ENCODE results near the gene AOC2. TPM values are rescaled to one million over a fixed set of nuclear protein-coding genes. Genes with fewer than 3 reads are reported as not detected.

AOC2 gene
- total RNA-seq (1 to 10 TPM; 1.2 to 1.3 TPM), polyA plus RNA-seq (ENCODE audit: insufficient read length in 2 of 2) (1 to 10 TPM; 3.3 to 4.1 TPM)
- long read RNA-seq, donor 1, partial matches to known transcripts, result 0 of 2 reads
- long read RNA-seq, donor 1, other reads (novel, unspliced or antisense), result 0 of 2 reads
- long read RNA-seq, donor 2, result 0 reads
- long read RNA-seq, donor 3, result 0 reads
- long read RNA-seq, donor 4, partial matches to known transcripts, result 0 of 1 reads
- long read RNA-seq, donor 4, other reads (novel, unspliced or antisense), result 0 of 1 reads

DNA sequence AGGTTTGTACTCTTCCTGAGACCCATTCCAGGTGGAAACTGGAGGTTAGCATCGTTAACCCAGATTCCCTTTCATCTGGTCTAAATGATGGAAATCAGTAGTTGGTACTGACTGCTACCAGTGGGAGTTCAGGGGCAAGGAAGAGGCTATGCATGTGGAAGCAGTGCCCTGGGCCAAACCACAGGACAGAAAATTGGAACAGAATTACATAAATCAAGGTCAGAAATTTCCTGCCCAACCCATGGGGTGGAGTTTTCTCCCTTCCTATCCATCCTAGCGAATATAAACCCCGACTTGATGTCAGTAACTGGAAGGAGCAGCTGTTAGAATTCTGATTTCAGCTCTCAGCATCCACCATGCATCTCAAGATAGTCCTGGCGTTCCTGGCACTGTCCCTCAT, at the start of gene AOC2:
TSS of gene AOC2 (plus strand) at position 310 of the 400 bp plus-strand sequence. CDS start at position 357, 47 bp downstream.
- no peak within 1 kb of the TSS for H3K27ac ChIP-seq (ENCODE audit: low read depth, low read length)
- no peaks in the 10 kb centered on the region for H3K4me1 ChIP-seq (ENCODE audit: control insufficient read depth, insufficient read depth, low read length)
- H3K27me3 ChIP-seq (ENCODE audit: control insufficient read depth, insufficient read depth, low read length), result no peaks in the 10 kb centered on the region
- no peak for DNase-seq (ENCODE audit: low read depth in 4 of 6, low spot score in 6 of 6)
- peaks cover 59% of the 10 kb centered on the region for H3K36me3 ChIP-seq (ENCODE audit: control insufficient read depth, insufficient read depth, low read length)
- H3K9me3 ChIP-seq (ENCODE audit: control insufficient read depth, insufficient read depth, low read length), result no peaks in the 10 kb centered on the region
- no peak within 1 kb of the TSS for H3K4me3 ChIP-seq (ENCODE audit: low read depth, low read length)
- WGBS (ENCODE audit: insufficient coverage), result 96% methylated on average over 4 of the region's 4 CpGs

- Histone ChIP-seq H3K27ac (ENCODE audit: low read depth, low read length) (no peak overlapping the region), H3K27me3 (ENCODE audit: control insufficient read depth, insufficient read depth, low read length) (no peaks in the 10 kb centered on the region), H3K4me1 (ENCODE audit: control insufficient read depth, insufficient read depth, low read length) (peaks cover 15% of the 10 kb centered on the region), H3K4me3 (ENCODE audit: low read depth, low read length) (no peak overlapping the region), H3K9me3 (ENCODE audit: control insufficient read depth, insufficient read depth, low read length) (no peaks in the 10 kb centered on the region), H3K36me3 (ENCODE audit: control insufficient read depth, insufficient read depth, low read length) (peaks cover 18% of the 10 kb centered on the region)
- 92% methylated on average over 3 of the region's 4 CpGs for WGBS (ENCODE audit: insufficient coverage)
- no peak for DNase-seq (ENCODE audit: low read depth in 4 of 6, low spot score in 6 of 6)
Measured at GRCh38 chr17:42795061-42795460, 49.3 kb upstream of the AOC2 start.

DNA sequence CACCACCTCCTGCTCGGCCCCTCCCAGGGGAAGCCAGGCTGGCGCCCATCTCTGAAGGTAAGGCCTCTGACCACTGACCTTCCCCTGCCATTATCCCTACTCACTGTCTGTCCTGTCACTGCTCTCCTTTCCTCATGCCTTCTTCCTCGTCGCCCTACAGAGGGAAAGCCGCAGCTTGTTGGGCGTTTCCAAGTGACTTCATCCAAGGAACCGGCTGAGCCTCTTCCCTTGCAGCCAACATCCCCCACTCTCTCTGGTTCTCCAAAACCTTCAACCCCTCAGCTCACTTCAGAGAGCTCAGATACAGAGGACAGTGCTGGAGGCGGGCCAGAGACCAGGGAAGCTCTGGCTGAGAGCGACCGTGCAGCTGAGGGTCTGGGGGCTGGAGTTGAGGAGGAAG, 48.9 kb upstream of the AOC2 start:
- Histone ChIP-seq H3K27ac (ENCODE audit: low read depth, low read length) (no peak overlapping the region), H3K4me1 (ENCODE audit: control insufficient read depth, insufficient read depth, low read length) (peaks cover 15% of the 10 kb centered on the region), H3K27me3 (ENCODE audit: control insufficient read depth, insufficient read depth, low read length) (no peaks in the 10 kb centered on the region), H3K9me3 (ENCODE audit: control insufficient read depth, insufficient read depth, low read length) (no peaks in the 10 kb centered on the region), H3K36me3 (ENCODE audit: control insufficient read depth, insufficient read depth, low read length) (peaks cover 18% of the 10 kb centered on the region), H3K4me3 (ENCODE audit: low read depth, low read length) (no peak overlapping the region)
- DNase-seq (ENCODE audit: low read depth in 4 of 6, low spot score in 6 of 6), result no peak
- WGBS (ENCODE audit: insufficient coverage), result 89% methylated on average over 7 of the region's 10 CpGs

DNA sequence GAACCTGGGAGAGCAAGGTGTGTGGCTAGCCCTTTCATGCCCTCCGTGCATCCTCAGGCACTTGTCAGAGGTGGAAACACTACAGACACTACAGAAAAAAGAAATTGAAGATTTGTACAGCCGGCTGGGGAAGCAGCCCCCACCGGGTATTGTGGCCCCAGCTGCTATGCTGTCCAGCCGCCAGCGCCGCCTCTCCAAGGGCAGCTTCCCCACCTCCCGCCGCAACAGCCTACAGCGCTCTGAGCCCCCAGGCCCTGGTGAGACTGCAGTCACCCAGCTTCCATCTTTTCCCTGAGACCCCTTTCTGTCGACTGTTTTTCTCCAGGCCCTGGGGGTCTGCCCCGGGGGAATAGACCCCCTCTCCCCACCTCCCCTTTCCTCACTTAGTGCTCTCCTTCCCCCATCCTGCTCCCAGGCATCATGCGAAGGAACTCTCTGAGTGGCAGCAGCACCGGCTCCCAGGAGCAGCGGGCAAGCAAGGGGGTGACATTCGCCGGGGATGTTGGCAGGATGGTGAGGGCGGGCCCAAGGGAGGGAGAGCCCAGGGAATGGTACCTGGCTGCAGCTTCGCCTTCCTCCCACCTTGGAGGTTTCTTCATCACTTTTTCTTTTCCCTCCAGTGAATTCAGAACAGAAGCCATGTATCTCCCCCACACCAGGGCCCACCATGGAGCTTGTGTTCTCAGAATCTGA, 48.2 kb upstream of the AOC2 start:
- no peak overlapping the region for H3K4me3 ChIP-seq (ENCODE audit: low read depth, low read length)
- no peaks in the 10 kb centered on the region for H3K27me3 ChIP-seq (ENCODE audit: control insufficient read depth, insufficient read depth, low read length)
- H3K27ac ChIP-seq (ENCODE audit: low read depth, low read length), result no peak overlapping the region
- DNase-seq (ENCODE audit: low read depth in 4 of 6, low spot score in 6 of 6), result no peak
- H3K4me1 ChIP-seq (ENCODE audit: control insufficient read depth, insufficient read depth, low read length), result peaks cover 15% of the 10 kb centered on the region
- 93% methylated on average over 10 of the region's 18 CpGs for WGBS (ENCODE audit: insufficient coverage)
- no peaks in the 10 kb centered on the region for H3K9me3 ChIP-seq (ENCODE audit: control insufficient read depth, insufficient read depth, low read length)
- H3K36me3 ChIP-seq (ENCODE audit: control insufficient read depth, insufficient read depth, low read length), result peaks cover 18% of the 10 kb centered on the region

DNA sequence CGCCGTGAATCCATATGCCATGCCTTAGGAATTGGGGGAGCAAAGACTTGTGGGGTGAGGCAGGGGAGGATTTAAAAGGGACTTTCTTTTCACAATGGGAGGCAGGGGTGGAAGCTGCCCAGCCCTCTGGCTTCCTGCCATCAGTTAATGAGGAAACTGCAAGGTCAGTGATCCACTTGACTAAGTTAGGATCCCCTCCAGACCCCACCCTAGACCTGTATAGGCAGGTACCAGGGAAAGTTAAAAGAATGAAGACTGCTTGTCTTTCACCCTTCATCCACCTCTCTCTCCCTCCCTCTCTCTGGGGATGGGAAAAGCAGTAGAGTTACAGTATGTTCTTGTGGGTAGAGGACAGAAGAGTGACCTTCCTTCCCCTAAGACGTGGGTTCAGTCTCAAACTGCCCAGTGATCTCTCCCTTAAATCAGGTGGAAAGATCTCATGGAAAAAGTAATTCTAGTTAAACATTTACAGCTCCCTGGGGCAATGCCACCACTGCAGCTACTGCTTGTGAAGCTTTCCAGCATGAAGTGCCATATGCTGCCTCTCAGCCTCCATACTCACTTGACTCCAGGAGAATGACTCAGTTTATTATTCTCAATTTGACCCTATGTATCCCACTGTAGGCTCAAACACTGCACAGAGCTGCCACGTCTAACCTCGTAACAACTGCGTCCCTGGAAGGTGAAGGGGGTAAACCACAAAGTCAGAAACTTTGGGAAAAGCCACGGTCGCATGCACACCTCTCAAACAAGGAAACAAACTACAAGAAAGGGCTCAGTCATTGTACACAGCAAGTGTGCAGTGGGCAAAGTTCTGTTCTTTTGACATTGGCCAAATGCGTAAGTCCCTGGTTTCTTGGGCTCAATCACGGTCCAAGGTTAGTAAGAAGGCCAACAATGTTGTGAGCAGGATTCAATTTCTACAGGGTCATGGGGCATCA, 47.0 kb upstream of the AOC2 start:
- H3K27ac ChIP-seq (ENCODE audit: low read depth, low read length), result no peak overlapping the region
- no peak for DNase-seq (ENCODE audit: low read depth in 4 of 6, low spot score in 6 of 6)
- peaks cover 15% of the 10 kb centered on the region for H3K4me1 ChIP-seq (ENCODE audit: control insufficient read depth, insufficient read depth, low read length)
- 79% methylated on average over 6 of the region's 10 CpGs for WGBS (ENCODE audit: insufficient coverage)
- no peaks in the 10 kb centered on the region for H3K27me3 ChIP-seq (ENCODE audit: control insufficient read depth, insufficient read depth, low read length)
- H3K9me3 ChIP-seq (ENCODE audit: control insufficient read depth, insufficient read depth, low read length), result no peaks in the 10 kb centered on the region
- peak overlapping the region; percentile 99 for H3K4me3 ChIP-seq (ENCODE audit: low read depth, low read length)
- peaks cover 18% of the 10 kb centered on the region for H3K36me3 ChIP-seq (ENCODE audit: control insufficient read depth, insufficient read depth, low read length)

DNA sequence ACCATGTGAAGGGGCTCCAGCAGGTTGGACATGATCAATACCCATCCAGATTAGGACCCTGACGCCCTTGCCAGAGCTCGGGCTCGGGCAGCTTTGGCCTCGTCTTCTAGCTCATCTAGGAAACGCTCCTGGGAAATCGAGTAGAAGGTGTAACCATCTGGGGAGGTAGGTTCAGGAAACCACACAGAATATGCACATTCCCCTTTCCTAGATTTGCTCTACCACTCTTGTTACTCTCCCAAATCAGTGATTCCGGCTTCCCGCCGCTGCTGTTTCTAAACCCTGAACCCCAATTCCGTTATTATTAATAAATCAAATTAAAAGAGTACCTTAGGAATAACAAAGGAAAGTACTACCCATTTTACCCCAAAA, 46.4 kb upstream of the AOC2 start:
- WGBS (ENCODE audit: insufficient coverage), result 43% methylated on average over 1 of the region's 10 CpGs
- no peak for DNase-seq (ENCODE audit: low read depth in 4 of 6, low spot score in 6 of 6)
- Histone ChIP-seq H3K27ac (ENCODE audit: low read depth, low read length) (peak overlapping the region; percentile 61), H3K27me3 (ENCODE audit: control insufficient read depth, insufficient read depth, low read length) (no peaks in the 10 kb centered on the region), H3K4me3 (ENCODE audit: low read depth, low read length) (peak overlapping the region; percentile 99), H3K4me1 (ENCODE audit: control insufficient read depth, insufficient read depth, low read length) (peaks cover 15% of the 10 kb centered on the region), H3K36me3 (ENCODE audit: control insufficient read depth, insufficient read depth, low read length) (peaks cover 18% of the 10 kb centered on the region), H3K9me3 (ENCODE audit: control insufficient read depth, insufficient read depth, low read length) (no peaks in the 10 kb centered on the region)

DNA sequence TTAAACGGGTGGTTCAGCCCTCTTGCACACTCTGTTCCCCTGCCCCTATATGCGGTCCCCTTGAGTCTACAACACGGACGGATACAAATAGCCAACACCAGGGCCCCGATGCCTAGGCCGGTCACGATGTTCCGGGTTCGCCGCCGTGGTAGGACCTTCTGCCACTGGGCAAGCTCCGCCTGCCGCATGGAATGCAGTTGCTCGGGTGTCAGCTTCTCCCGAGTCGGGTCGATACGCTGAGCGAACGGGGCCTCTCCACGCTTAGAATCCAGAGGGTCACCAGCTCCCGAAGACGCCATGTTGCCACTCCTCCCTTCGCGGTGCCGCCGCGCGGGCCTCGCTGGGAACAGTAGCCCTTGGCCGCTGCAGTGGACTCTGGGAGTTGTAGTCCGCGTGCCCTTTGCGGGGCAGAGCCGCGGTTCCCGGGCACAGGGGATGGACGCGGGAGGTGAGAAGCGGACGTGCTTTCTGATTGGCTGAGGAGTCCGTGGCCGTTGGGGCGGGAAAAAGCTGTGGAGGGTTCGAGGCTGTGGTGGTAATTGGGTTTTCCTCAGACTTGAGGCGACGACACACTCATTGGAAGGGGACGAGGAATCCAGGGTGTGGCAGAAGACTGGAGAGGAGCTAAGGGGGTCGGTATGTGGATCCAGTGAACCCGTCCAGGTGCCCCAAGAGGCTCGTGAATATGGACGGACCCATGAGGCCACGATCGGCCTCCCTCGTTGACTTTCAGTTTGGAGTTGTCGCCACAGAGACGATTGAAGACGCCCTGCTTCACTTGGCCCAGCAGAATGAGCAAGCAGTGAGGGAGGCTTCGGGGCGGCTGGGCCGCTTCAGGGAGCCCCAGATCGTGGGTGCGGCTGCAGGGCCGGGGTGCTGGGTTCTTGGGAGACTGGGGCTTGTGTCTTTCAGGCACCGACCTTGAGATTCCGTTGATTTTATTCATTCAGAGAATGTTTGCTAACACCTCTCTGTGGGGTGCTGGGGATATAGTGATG, 45.7 kb upstream of the AOC2 start, which contains the start of the genes CNTD1 and COA3:
TSS of gene CNTD1 (plus strand) at position 479 of the 998 bp plus-strand sequence. CDS start at position 686, 207 bp downstream.
TSS of gene COA3 (minus strand) at position 322 of the 998 bp plus-strand sequence. CDS start at position 299, 23 bp downstream.
- Histone ChIP-seq H3K27me3 (ENCODE audit: control insufficient read depth, insufficient read depth, low read length) (no peaks in the 10 kb centered on the region), H3K4me1 (ENCODE audit: control insufficient read depth, insufficient read depth, low read length) (peaks cover 15% of the 10 kb centered on the region), H3K9me3 (ENCODE audit: control insufficient read depth, insufficient read depth, low read length) (no peaks in the 10 kb centered on the region), H3K4me3 (ENCODE audit: low read depth, low read length) (peak within 1 kb of the TSS; percentile 99), H3K36me3 (ENCODE audit: control insufficient read depth, insufficient read depth, low read length) (peaks cover 18% of the 10 kb centered on the region), H3K27ac (ENCODE audit: low read depth, low read length) (peak within 1 kb of the TSS; percentile 61)
- WGBS (ENCODE audit: insufficient coverage), result 25% methylated on average over 66 of the region's 66 CpGs
- DNase-seq (ENCODE audit: low read depth in 4 of 6, low spot score in 6 of 6), result peak; percentile 63 to 96 (median 72)

- H3K27ac ChIP-seq (ENCODE audit: low read depth, low read length), result peak overlapping the region; percentile 42
- peak in 1 of 6 donors; percentile 79 for DNase-seq (ENCODE audit: low read depth in 4 of 6, low spot score in 6 of 6)
- no peaks in the 10 kb centered on the region for H3K27me3 ChIP-seq (ENCODE audit: control insufficient read depth, insufficient read depth, low read length)
Measured at GRCh38 chr17:42803074-42803883, 41.1 kb upstream of the AOC2 start.

More at GRCh38 chr17:42803074-42803883, 41.1 kb upstream of the AOC2 start:
- no CpG with 5 or more reads among the region's 2 CpGs for WGBS (ENCODE audit: insufficient coverage)
- Histone ChIP-seq H3K4me1 (ENCODE audit: control insufficient read depth, insufficient read depth, low read length) (peaks cover 6% of the 10 kb centered on the region), H3K36me3 (ENCODE audit: control insufficient read depth, insufficient read depth, low read length) (no peaks in the 10 kb centered on the region), H3K4me3 (ENCODE audit: low read depth, low read length) (no peak overlapping the region), H3K9me3 (ENCODE audit: control insufficient read depth, insufficient read depth, low read length) (no peaks in the 10 kb centered on the region)
